ENCODE results near the gene AMPH.
A peak's percentile ranks its signal among the peaks of the same experiment; 100 is the strongest.

DNA sequence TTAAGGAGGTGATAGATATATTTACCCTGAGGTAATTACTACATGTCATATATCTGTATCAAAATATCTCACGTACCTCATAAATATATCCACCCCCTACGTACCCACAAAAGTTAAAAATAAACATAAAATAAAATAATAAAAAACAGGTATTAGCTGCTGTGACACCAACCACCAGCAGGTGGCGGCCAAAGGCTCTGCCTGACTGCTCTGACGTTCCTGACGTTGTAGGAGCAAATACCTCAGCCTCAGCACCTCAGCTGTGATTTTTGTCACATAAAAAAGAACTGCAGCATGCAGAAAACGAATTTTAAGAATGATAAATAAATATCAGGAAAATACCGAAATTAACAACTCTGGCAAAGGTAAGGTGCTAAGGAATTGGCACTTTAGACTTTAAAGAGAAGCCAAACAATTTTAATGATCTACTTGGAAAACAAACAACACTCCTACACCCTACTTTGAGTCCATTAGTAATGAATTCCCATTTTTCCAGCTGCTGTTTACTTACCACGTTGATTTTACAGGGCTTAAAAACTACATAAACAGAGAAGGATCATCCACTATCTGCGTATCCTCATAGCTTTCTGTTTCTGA lies 232.3 kb downstream of the AMPH start:
- TF ChIP-seq, protein P1, sequence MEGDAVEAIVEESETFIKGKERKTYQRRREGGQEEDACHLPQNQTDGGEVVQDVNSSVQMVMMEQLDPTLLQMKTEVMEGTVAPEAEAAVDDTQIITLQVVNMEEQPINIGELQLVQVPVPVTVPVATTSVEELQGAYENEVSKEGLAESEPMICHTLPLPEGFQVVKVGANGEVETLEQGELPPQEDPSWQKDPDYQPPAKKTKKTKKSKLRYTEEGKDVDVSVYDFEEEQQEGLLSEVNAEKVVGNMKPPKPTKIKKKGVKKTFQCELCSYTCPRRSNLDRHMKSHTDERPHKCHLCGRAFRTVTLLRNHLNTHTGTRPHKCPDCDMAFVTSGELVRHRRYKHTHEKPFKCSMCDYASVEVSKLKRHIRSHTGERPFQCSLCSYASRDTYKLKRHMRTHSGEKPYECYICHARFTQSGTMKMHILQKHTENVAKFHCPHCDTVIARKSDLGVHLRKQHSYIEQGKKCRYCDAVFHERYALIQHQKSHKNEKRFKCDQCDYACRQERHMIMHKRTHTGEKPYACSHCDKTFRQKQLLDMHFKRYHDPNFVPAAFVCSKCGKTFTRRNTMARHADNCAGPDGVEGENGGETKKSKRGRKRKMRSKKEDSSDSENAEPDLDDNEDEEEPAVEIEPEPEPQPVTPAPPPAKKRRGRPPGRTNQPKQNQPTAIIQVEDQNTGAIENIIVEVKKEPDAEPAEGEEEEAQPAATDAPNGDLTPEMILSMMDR (IDR thresholded peaks at IDR 0.05): peak in 5 of 6 experiments; percentile 37 to 71 (median 57)
- TF ChIP-seq EP300 (IDR thresholded peaks at IDR 0.05): no peak
- TF ChIP-seq POLR2A (IDR thresholded peaks at IDR 0.05): no peak

Data from upper lobe of left lung (tissue), 4 donors.